Activated naive CD4-positive, alpha-beta T cell treated with Interleukin-2 at 50 U/mL for 16 hours (primary cell): Measurements from ENCODE around the gene SYT12.

Experiments used
- DNase-seq: peaks from one replicate; pipeline ENCODE4 v3.0.0-alpha.2; 2020

SYT12 gene

GRCh38 chr11:67031791-67032561 lies 9.0 kb downstream of the SYT12 start:
- no peak for DNase-seq

DNA sequence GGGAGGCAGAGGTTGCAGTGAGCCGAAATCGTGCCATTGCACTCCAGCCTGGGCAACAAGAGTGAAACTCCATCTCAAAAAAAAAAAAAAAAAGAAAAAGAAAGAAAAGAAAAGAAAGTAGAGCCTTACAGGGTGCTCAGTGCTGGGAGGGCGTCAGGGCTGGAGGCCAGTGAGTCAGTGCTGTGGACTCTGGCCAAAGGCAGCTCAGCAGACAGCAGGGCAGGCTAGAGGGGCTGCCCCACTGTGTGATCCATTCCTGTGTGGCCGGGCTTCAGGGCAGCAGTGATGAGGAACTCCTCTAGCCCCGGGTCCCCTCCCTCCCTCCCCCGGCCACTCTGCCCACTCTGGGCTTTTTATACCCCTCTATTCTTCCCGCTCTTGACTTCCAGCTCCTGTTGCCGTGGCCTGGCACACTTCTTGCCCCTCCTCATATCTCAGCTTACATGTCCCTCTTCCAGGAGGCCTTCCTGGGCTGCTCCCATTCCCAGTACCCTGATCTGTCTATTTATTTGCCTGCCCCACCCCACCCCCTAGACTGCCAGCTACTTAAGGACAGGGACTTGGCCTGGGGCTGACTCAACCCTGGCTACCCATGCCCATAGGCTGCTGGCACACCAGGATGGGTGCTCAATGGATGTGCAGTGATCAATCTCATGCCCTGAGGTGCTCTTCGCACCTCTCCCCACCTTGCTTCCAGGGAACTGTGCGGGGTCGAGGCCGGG lies 10.1 kb downstream of the SYT12 start:
- DNase-seq = no peak

DNA sequence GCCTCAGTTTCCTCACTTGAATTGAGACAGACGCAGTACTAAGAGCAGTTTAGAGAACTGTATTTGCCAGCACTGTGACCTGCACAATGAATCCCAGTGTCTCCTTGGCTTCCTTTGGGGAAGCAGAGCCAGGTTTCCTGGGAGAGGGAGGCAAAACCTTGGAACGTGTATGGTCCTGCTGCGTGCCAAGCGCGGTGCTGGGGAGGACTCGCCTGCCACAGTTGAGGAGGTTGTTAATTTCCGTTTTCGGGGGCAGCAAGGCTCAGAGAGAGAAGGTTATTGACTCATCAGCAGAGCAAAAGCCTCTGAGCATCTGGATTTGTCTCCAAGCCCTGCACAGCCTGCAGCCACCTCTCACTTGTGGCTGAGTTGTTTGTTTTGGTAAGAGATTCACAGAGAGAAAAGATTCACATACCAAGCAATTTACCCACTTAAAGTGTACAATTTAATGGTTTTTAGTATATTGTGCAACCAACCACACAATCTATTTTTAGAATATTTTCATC lies 10.8 kb downstream of the SYT12 start:
- DNase-seq = no peak

- no peak for DNase-seq
Measured at GRCh38 chr11:67034350-67034749, 11.4 kb downstream of the SYT12 start.

DNA sequence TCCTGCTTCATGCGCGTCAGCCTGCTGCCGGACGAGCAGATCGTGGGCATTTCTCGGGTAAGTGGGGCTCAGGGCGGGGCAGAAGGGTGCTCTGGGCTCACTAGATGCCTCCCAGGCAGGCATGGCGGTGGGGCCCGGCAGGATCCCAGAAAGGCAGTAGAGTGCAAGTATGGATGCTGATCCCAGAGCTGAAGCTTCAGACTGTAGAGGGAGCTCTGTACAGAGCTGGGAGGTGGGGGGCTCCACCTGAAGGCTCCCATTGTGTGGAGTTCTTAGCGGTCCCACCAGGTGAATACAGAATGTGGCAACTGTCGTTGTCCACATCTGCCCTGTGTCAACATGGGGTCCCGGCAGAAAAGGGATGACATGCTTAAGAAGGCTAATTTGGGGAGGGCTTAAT lies 17.2 kb downstream of the SYT12 start:
- DNase-seq = no peak

GRCh38 chr11:67041602-67042001 lies 18.7 kb downstream of the SYT12 start:
- DNase-seq = no peak

DNA sequence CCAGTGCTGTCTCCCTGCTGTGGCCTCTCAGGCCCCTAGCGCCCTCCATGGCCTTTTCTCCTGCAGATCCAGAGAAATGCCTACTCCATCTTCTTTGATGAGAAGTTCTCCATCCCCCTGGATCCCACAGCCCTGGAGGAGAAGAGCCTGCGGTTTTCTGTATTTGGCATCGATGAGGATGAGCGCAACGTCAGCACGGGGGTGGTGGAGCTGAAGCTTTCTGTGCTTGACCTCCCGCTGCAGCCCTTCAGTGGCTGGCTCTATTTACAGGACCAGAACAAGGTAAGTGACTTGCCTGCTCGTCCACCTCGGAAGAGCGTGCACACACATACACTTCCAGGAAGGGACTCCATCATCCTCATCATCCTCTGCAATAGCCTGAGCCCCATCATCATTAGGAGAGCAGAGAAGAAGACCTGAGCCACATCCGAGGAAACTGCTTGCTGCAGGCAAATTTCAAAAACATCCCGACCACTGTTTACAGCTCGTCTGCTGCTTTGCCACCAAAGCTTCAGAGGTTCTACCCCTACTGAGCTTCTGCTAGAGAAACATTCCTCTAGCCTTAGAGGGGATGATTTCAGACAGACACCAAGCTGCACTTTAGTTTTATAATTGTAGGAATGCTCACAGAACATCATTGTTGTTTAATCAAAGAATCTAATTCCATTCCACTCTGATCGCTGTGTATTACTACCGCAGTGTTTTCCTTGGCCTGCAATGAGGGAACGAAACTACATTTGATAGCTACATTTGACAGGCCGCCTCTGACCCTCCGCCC lies 20.8 kb downstream of the SYT12 start:
- no peak for DNase-seq

DNA sequence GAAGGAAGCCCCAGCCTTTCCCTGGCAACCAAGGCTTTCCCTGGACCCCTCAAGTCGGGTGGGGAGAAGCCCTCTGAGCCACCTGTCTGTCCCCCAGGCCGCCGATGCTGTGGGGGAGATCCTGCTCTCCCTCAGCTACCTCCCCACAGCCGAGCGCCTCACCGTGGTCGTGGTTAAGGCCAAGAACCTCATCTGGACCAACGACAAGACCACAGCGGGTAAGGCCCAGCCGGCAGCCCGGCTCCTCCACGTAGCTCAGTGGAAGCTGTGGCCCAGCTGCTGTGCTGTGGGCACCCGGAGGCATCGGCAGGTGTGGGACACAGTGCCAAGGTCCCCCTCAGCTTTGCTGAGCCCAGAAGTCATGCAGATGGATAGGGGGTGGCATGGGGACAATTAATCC lies 21.6 kb downstream of the SYT12 start:
- DNase-seq = no peak

DNA sequence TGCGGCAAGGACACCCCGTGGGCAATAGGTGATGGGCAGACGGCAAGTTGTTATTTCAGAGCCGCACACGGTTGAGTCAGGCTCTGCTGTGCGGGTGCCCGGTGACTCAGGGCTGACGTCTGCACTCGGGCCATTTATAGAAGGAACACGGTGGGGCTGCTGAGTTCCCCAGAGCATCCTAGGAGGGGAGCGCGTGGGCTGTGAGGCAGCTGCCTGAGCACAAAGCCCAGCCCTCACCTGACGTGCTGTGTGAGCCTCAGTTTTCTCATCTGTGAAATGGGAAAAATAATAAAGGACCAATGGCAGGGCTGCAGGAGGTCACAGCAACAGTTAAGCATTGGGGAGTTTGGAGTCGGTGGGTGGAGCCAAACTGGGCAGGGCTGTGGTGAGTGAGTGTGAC lies 22.4 kb downstream of the SYT12 start:
- no peak for DNase-seq

GRCh38 chr11:67048515-67049130 lies 25.7 kb downstream of the SYT12 start:
- DNase-seq = no peak

DNA sequence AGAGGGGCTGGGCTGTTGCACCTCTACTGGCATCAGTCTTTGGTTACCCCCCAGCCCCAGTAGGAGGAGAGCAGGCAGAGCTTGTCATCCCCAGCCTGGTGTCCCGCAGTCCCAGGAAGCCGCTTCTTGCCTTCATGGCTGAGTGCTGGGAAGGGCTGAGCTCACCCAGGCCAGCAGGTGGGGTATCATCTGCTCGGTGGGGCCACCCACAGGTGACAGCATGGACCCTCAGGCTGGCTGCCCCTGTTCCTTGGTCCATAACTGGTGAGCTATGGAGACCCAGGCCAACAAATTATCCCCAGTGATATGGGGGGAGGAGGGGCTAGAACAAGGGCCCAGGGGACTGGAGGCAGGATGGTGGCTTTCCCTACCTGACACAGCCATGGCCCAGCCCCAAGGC lies 27.2 kb downstream of the SYT12 start:
- DNase-seq = no peak

- no peak for DNase-seq
Measured at GRCh38 chr11:67051180-67051893, 28.4 kb downstream of the SYT12 start.

GRCh38 chr11:67051945-67052488 lies 29.1 kb downstream of the SYT12 start:
- DNase-seq = no peak

GRCh38 chr11:67052891-67053290 lies 30.0 kb downstream of the SYT12 start:
- DNase-seq = no peak

DNA sequence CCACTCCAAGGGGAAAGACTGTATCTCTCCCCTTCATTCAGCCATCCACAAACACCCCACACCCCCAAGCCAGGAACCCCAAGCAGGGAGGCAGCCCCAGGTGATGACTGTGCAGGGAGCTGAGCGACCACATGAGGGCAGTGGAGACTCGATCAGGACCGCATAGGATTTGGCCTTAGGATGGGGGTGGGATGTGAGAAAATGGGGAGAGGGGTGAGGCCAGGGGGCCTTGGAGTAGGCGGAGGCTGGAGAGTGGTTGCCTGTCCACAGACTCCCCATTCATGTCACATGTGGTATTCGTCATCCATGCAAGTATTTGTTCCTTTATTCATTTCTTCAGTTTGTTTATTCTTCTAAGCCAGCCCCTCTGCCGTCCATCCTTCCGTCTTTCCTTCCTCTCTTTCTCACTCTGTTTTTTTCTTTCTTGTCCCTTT lies 31.0 kb downstream of the SYT12 start:
- DNase-seq = peak; percentile 31

DNA sequence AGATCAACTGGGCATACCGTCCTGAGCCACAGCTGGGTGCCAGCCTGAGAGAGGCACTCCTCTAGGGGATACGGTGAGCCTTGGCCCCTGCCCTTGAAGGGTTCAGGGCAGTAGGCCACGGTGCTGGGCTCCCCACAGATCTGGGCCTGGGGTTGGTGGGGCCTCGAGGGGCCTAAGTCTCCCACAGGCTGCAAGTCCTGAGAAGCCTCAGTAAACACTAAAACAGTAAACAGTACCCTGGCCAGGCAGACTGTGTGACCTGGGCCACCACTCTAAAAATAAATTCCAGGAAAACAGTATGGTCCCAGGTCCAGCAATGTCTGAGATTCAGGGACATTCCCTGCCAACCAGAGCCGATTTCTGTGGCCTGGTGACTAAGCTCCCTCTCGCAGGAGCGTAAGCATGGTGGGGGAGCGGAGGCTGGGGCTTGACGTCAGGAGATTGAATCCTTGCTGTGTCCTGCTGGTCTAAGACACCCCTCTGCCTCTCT lies 31.5 kb downstream of the SYT12 start:
- DNase-seq = no peak

- DNase-seq = peak; percentile 35
Measured at GRCh38 chr11:67054836-67055523, 32.0 kb downstream of the SYT12 start.

DNA sequence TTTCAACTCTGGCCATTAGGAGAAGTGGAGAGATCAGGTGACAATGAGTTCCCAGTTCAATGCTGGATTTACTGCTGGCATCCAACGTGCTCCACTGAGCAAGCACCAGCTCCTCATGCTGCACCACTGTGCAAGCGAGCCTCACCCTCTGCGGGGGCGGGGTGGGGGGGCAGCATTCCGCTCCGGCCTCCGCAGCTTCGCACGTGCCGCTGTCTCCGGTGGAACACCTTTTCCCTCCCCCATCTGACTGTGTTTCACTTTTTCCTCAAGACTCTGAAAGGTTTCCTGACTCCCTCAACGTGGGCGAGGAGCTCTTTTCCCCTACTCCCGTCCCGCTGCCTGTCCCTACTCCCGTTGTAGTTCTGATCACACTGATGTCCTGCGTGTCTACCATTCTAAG lies 32.9 kb downstream of the SYT12 start:
- no peak for DNase-seq

DNA sequence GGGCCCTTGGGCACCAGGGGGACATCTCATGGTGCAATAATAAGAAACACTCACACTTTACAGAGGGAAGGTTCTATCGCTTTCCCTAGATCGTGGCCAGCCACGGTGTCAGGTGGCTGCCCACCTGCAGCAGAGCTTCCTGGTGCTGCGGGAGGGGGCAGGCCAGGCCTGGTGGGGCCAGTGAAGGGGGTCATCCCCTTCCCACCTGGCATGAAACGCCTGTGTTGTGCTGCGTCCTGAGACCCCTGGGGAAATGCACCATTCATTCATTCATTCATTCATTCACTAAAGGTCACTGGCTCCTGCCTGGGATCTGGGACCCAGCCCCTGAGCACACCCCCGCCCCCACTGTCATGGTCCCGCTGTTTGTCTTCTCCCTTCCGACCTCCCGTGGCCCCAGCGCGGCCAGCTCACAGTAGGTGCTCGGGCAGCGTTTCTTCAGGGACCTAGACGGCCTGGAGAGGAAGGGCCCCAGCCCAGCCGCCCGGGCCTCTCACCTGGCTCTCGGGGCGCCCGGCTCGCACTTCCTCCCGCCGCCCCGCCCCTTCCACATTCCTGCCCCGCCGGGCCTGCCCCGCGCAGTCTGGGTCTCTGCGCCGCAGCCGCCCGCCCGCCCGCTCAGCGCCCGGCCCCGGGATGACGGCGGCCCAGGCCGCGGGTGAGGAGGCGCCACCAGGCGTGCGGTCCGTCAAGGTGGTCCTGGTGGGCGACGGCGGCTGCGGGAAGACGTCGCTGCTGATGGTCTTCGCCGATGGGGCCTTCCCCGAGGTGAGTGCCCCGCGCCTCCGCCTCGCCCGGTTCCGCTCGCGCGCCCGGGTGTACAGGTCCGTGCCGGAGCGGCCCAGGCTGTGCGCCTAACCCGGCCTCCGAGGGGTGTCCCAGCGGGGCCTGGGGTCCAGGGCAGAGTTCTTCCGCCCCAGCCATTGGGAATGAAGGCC lies 33.6 kb downstream of the SYT12 start, which contains the start of gene RHOD:
Gene RHOD, plus strand, starts transcription at position 581 of the 938 bp plus-strand sequence. Its CDS starts 56 bp downstream, at position 637.
- peak; percentile 25 for DNase-seq

DNA sequence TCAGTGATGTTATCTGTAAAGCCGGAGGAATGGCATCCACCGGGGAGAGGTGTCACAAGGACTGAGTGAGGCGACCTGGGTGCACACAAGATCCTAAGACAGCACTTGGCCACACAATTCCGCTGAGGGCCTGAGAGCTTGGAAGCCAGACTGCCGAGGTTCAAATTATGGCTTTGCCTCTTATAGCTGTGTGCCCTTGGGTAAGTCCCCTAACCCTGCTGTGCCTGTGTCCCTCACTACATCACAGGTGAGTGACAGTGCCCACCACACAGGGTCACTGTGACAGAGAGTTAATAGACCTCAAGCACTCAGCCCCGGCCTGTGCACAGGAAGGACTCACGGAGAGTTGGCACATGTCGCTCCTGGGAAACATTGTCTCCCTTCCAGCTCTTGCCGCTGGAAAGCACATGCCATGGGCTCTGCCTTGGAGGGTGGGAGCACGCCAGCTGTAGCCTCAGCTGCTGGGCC lies 34.3 kb downstream of the SYT12 start:
- DNase-seq = no peak
